Measurements from ENCODE around the gene COL23A1. TPM values are rescaled to one million over a fixed set of nuclear protein-coding genes. Genes with fewer than 3 reads are reported as not detected.

Gene COL23A1
- total and polyA plus RNA-seq, 2 of the 8 experiments (the other 6 are each of a cell fraction or from before 2014, with no cell fraction given) = 3.1 to 4.7 TPM

DNA sequence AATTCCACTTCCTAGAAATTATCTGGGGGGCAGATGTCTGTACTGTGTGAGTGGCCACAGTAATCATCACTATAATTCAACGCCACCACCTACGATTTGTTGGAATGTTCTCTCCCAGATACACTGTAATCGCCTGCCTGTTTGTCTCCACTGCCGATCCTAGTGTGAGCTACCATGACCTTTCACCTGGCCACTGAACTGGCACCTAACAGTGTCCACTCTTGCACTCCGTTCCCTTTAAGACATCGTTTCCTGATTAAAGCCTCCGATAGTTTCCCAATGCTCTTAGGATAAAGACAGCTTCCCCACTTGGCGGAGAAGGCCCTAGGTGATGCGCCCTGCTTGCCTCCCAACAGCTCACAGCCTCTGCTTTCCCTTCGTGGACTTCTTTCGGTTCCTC, 361.6 kb downstream of the COL23A1 start (continued):
- no peak for TF ChIP-seq JUND (IDR thresholded peaks at IDR 0.05; ENCODE audit: low read length)
- TF ChIP-seq TCF12 (IDR thresholded peaks at IDR 0.05; ENCODE audit: low read depth, low read length) = no peak
- no peak for TF ChIP-seq TAF7 (optimal IDR thresholded peaks at IDR 0.05; ENCODE audit: borderline replicate concordance, low read depth, low read length)

All from H1 (cell line).